ENCODE measurements around the gene LANCL2. TPM values are rescaled to one million over a fixed set of nuclear protein-coding genes. Genes with fewer than 3 reads are reported as not detected.

The LANCL2 gene
- total RNA-seq, 1 experiment from 2014 or later, result 18.5 TPM

DNA sequence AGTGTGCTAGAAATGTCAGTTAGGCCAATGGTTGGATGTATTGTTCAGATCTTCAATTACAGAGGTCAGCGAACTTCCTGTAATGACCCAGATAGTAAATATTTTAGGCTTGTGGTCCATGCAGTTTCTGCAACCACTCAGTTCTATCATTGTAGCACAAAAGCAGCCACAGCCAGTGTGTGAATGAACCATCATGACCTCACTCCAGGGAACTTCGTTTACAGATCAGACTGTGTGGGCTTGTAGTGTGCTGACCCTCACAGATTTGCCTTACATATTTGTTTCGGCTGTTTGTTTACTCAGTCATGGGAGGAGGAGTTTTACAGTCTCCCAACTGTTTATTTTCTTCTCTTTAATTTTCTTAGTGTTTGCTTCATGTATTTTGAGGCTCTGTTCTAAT, 55.4 kb downstream of the LANCL2 start:
- POLR2A ChIA-PET, result no interaction called here
- no peak overlapping the region for H3K4me3 Mint-ChIP-seq (ENCODE audit: unreplicated experiment)
- CTCF ChIA-PET, result interaction anchor here (0.5 kb wide), 1 partner anchor 140 kb away, joined by 5 read pairs; no protein-coding TSS in a partner anchor

DNA sequence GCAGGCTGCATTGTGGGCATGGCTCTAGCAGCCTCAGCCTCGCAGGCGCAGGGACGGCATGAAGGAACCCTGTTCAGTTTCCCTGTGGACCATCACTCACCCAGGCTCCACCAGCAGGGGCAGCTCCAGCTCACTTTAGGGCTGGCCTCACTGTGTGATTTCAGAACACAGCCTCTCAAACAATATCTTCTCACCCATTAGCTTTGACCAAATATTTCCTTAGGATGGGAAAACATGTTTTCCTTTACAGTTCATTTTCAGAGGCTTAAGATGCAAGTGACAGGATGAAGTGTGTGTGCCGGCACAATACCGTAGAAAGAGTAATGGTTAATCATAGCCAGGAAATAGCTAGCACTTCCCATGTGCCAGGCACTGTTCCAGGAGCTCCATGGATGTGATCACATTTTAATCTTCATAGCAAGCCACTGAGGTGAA, 58.2 kb downstream of the LANCL2 start:
- intact Hi-C loops (cut with micrococcal nuclease; ENCODE audit: unreplicated experiment), result no loop called here
- Mint-ChIP-seq H3K27me3 (ENCODE audit: insufficient read depth, unreplicated experiment) (no peaks in the 10 kb centered on the region), H3K27ac (ENCODE audit: unreplicated experiment) (no peak overlapping the region), H3K4me3 (ENCODE audit: unreplicated experiment) (no peak overlapping the region), H3K4me1 (ENCODE audit: low read depth, unreplicated experiment) (peaks cover 15% of the 10 kb centered on the region), H3K9me3 (ENCODE audit: unreplicated experiment) (no peaks in the 10 kb centered on the region), H3K36me3 (ENCODE audit: insufficient read depth, unreplicated experiment) (peaks cover 4% of the 10 kb centered on the region)
- Histone ChIP-seq H3K4me3 (ENCODE audit: low read depth, low read length) (no peak overlapping the region), H3K9me3 (no peaks in the 10 kb centered on the region), H3K36me3 (ENCODE audit: control insufficient read depth, insufficient read depth, low read length) (no peaks in the 10 kb centered on the region), H3K4me1 (peaks cover 12% of the 10 kb centered on the region; the same call in 1 of the 2 replicates), H3K27me3 (replicated peaks; ENCODE audit: control insufficient read depth, insufficient read depth, low read length) (no peaks in the 10 kb centered on the region)
- ChIA-PET CTCF (no interaction called here), POLR2A (no interaction called here)
- TF ChIP-seq, protein P1, sequence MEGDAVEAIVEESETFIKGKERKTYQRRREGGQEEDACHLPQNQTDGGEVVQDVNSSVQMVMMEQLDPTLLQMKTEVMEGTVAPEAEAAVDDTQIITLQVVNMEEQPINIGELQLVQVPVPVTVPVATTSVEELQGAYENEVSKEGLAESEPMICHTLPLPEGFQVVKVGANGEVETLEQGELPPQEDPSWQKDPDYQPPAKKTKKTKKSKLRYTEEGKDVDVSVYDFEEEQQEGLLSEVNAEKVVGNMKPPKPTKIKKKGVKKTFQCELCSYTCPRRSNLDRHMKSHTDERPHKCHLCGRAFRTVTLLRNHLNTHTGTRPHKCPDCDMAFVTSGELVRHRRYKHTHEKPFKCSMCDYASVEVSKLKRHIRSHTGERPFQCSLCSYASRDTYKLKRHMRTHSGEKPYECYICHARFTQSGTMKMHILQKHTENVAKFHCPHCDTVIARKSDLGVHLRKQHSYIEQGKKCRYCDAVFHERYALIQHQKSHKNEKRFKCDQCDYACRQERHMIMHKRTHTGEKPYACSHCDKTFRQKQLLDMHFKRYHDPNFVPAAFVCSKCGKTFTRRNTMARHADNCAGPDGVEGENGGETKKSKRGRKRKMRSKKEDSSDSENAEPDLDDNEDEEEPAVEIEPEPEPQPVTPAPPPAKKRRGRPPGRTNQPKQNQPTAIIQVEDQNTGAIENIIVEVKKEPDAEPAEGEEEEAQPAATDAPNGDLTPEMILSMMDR (IDR thresholded peaks at IDR 0.05; ENCODE audit: insufficient read depth in 1 of 2, low read depth in 1 of 2, low read length in 1 of 2, severe bottlenecking in 1 of 2, unreplicated experiment in 1 of 2), result no peak
- DNase-seq, result no peak
- BruUV-seq (replicated peaks), result no TSS peak

More for the DNA sequence above, 55.4 kb downstream of the LANCL2 start:
- TF ChIP-seq, protein P1 (IDR thresholded peaks at IDR 0.05; ENCODE audit: insufficient read depth in 1 of 2, low read depth in 1 of 2, low read length in 1 of 2, severe bottlenecking in 1 of 2, unreplicated experiment in 1 of 2), result no peak
- intact Hi-C loops (cut with micrococcal nuclease; ENCODE audit: unreplicated experiment), result no loop called here
- Histone ChIP-seq H3K9me3 (no peaks in the 10 kb centered on the region), H3K27me3 (replicated peaks; ENCODE audit: control insufficient read depth, insufficient read depth, low read length) (no peaks in the 10 kb centered on the region), H3K4me1 (peaks cover 12% of the 10 kb centered on the region; the same call in 1 of the 2 replicates), H3K36me3 (ENCODE audit: control insufficient read depth, insufficient read depth, low read length) (no peaks in the 10 kb centered on the region), H3K4me3 (ENCODE audit: low read depth, low read length) (no peak overlapping the region)
- Mint-ChIP-seq H3K27me3 (ENCODE audit: insufficient read depth, unreplicated experiment) (no peaks in the 10 kb centered on the region), H3K36me3 (ENCODE audit: insufficient read depth, unreplicated experiment) (no peaks in the 10 kb centered on the region), H3K27ac (ENCODE audit: unreplicated experiment) (no peak overlapping the region), H3K9me3 (ENCODE audit: unreplicated experiment) (no peaks in the 10 kb centered on the region), H3K4me1 (ENCODE audit: low read depth, unreplicated experiment) (peaks cover 15% of the 10 kb centered on the region)
- no TSS peak for BruUV-seq (replicated peaks)
- DNase-seq, result peak; percentile 33 to 49

DNA sequence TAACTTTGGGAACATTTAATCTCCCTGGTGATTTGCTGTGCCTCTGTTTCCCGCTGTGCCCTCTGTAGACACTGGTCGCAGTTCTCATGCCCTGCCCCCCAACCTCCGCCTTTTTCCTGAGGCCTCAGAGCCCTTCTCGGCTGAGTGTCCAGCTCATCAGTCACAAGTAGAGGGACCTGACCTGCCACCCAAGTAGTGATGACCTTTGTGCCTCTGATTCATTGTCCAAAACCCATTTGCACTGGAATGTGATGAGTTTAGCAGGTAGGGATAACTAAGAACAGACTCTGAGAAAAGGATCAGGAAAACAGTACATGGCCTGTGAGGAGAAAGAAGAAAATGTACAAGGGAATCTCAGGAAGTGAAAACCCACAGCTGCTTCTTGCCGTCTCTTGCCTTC, 58.8 kb downstream of the LANCL2 start:
- ChIA-PET POLR2A (no interaction called here), CTCF (no interaction called here)
- H3K4me1 ChIP-seq, result peaks cover 12% of the 10 kb centered on the region; the same call in 1 of the 2 replicates
- no peaks in the 10 kb centered on the region for H3K9me3 ChIP-seq
- Mint-ChIP-seq H3K27me3 (ENCODE audit: insufficient read depth, unreplicated experiment) (no peaks in the 10 kb centered on the region), H3K36me3 (ENCODE audit: insufficient read depth, unreplicated experiment) (peaks cover 4% of the 10 kb centered on the region), H3K4me1 (ENCODE audit: low read depth, unreplicated experiment) (peaks cover 15% of the 10 kb centered on the region), H3K27ac (ENCODE audit: unreplicated experiment) (no peak overlapping the region), H3K4me3 (ENCODE audit: unreplicated experiment) (no peak overlapping the region), H3K9me3 (ENCODE audit: unreplicated experiment) (no peaks in the 10 kb centered on the region)
- H3K27me3 ChIP-seq (replicated peaks; ENCODE audit: control insufficient read depth, insufficient read depth, low read length), result no peaks in the 10 kb centered on the region
- no peak overlapping the region for H3K4me3 ChIP-seq (ENCODE audit: low read depth, low read length)
- no TSS peak for BruUV-seq (replicated peaks)
- no peaks in the 10 kb centered on the region for H3K36me3 ChIP-seq (ENCODE audit: control insufficient read depth, insufficient read depth, low read length)
- TF ChIP-seq, protein P1 (IDR thresholded peaks at IDR 0.05; ENCODE audit: insufficient read depth in 1 of 2, low read depth in 1 of 2, low read length in 1 of 2, severe bottlenecking in 1 of 2, unreplicated experiment in 1 of 2), result no peak
- intact Hi-C loops (cut with micrococcal nuclease; ENCODE audit: unreplicated experiment), result no loop called here
- DNase-seq, result no peak
